Pons (tissue), 1 donor: ENCODE data around the gene TMEM181.
"Not testable (repeated sequence)": the region's sequence is repeated elsewhere in the genome, so short reads cannot be mapped to it uniquely, and the experiment has no call there.

ENCODE experiments used
- DNase-seq: peaks from one replicate; pipeline ENCODE4 v3.0.0-alpha.2; 2016; ENCODE audit warnings: low spot score

Gene TMEM181

DNA sequence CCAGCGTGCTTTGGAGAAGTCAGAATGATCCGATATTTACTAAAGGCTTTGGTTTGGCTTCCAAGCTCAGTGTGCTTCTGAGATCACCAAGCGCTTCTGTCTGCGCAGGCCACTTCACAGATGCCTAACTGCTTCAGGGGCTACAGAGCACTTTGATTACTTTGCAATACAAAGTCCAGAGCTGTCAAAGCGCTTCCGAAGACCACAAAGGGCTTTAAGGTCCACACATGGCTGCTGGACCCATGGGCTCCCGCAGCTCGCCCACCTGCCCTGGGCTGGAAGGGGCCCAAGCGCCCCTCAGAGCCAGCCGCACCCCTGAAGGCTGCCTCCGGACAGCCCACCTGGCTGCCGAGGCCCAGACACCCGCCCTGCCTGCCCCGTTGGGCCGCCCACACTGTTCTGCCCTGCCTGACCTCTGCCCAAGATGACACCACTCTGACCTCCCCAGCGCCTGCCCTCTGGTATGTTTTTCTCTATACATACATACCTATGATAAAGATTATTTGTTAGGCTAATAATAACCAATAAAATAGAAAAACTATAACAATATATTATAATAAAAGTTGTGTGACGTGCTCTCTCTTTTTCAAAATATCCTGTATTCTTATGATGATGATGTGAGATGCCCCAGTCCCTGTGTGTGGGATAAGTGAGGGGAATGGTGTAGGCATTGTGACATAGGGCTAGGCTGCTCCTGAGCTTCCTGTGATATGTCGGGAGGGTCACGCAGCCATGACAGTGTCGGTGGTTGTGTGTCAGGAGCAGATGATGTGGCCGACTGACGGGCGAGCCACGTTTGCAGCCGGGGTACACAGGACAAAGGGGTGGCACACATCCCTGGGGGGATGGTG, 62.0 kb downstream of the TMEM181 start:
- DNase-seq, result no peak

DNA sequence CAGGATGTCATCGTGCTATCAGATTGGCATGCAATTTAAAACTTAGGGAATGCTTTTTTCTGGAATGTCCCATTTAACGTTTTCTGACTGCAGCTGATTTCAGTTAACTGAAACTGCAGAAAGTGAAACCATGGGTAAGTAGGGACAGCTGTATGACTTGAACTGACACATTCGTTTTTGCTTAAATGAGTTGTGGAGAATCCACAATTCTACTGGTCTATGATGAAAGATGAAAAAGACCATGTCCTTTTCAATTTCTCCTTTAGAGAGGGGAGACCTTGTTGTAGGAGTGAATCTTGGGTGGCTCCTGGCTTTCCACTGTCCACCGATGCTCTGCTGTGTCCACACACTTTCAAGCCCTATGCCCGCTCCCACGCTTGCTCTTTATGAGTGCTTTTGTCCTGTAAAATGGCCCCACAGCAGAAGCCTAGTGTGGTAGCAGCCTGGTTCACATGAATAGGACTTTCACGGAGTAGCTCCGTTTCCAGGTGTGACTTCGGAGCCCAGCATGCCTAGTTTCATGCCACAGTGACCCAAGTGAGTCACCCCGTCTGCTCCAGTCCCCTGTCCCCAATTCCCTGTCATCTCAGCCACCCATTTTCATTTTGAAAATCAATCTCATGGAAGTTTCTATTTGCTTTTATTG, 62.8 kb downstream of the TMEM181 start:
- DNase-seq, result no peak

- DNase-seq, result no peak
Observed at GRCh38 chr6:158624684-158625682, 65.1 kb downstream of the TMEM181 start.

DNA sequence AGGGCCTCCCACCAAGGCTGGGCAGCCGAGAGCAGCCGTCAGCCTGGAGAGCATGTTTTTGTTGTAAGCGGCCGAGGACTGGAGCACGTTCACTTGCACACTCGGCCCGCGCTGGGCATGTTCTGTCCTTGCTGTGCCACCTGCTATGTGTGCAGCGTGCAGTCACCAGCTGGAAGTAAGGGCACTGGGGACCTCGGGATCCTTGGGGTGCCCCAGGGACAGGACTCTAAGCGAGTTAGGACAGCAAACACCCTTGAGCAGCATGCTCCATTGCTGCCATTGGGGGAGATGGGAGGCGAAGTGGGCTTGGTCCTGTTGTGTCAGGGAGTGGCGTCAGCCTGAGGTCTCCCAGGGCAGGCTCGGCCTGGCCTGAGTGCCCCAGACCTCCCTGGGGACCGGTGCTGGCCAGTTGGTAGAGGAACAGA, 66.0 kb downstream of the TMEM181 start:
- no peak for DNase-seq

DNA sequence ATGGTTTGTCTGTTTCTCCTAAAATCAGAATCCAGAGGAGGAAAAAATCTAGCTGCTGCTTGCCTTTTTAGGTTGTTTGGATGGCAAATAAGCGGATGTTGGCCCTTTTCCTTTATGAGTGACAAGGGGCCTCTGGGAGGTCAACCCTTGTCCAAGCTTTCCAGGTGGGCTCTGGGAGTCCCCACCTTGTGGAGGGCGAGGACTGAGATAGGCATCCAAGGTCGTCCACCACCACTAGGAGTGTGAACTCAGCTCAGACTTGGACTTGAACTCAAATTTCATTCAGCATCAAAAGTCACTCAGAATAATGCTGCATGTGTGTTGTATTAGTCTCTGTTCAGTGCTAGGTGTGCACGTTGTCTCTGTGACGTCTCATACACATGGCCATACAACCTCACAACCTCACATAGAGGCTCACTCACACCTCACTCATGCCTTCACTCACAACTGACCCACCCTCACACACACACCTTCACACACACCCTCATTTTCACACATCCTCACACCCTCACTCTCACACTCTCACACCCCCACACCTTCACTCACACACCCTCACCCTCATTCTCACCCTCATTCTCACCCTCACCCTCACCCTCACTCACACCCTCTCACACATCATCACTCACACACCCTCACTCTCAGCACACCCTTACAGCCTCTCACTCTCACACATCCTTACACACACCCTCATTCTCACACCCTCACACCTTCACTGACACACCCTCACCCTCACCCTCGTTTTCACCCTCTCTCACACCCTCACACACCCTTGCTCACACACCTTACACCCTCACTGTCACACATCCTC, 66.7 kb downstream of the TMEM181 start:
- no peak for DNase-seq

DNA sequence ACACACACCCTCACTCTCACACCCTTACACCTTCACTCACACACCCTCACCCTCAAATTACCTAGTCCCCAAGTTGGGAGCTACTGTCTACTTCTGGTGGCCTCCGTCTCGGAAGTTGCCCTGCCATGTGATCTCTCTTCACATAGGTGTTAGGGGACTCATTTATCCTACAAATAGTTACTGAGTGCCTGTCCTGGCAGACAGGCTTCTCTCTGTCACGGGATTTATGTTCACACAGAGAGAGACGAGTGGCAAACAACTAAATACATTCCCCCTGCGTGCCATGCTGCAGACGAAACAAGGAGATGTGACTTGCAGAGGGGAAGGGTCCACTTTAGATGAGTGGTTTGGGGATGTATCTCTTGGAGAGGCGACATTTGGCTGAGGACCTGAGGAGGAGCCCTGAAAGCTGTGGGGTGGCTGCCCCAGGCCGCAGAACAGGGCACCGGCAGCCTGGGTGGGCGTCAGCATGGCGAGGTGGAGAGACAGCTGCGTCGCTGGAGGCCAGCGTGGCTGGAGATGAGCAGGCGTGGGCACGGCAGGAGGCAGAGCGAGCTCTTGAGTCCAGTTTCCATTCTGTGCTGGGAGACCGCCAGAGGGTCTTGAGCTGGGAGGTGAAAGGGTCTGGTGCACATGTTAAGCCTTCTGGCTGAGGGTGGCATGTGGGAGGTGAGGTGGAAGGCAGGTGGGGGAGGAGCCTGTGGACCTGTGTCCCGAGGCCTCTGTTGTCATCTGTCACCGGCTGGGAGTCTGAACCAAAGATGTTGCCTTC, 67.5 kb downstream of the TMEM181 start:
- DNase-seq, result no peak

DNA sequence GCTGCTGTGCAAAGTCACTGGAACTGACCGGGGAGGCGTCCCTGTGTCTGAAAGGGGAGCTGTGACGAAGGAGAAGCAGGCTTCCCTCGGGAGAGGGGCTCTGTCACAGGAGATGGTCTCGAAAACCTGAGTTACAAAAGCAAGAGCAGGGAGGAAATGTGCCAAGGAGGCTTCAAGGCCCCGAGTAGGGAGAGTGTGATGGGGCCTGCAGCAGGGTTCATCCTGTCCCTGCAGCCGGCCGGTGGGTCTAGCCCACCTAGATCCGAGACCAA, 68.0 kb downstream of the TMEM181 start:
- DNase-seq, result no peak

DNA sequence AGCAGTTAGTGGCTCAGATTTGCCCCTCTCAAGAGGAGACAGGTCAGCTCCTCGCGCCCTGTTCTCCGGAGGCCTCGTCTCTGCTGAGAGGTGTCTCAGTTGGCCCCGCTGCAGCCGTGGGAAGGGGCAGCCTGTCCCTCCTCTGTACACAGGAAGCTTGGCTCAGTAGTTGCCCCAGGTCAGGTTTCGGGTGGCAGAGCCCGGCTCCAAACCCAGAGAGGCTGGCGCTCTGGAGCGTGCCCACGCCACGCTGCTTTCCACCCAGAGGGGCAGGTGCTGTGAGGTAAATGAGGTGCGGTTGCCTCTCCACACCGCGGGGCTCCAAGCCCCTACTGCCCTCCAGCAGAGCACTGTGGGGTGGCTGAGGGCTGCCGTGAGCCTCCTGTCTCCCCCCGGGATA, 68.7 kb downstream of the TMEM181 start:
- no peak for DNase-seq

DNA sequence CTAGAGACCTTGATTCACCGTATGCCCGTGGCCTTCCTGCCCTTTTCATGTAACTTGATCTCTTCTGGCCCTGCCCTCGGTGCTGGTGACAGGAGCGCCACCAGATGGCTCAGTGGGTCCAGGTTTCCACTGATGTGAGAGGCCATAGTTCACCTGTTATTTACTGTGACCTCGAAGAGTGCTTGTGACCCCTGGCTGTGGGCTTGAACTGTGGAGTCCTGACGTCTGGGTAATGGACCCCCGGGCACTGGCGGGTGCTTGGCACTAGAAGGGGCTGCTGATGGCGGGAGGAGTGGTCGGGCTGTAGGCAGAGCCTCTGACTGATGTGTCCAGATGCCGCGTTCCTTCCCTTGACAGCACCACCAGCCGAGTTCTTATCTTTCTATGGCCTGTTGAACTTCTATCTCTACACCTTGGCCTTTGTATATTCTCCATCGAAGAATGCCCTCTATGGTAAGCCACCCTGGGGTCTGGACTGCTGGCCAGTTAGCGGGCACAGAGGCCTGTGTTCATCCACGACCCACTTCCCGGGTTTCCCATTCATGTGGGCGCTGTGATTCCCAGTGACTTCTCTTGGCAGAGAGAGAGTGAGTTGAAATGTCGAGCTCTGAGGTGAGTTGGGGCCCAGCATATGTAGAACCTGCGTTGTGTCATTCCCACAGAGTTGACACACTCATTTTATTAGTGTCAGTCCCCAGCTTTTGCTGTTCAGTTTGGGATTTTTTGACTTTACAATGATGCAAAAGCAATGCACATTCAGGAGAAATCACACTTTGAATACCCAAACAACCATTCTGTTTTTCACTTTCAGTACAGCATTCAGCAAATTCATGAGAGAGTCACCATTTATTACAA, 69.7 kb downstream of the TMEM181 start:
- no peak for DNase-seq

- DNase-seq, result no peak
Observed at GRCh38 chr6:158630938-158631616, 71.2 kb downstream of the TMEM181 start.

DNA sequence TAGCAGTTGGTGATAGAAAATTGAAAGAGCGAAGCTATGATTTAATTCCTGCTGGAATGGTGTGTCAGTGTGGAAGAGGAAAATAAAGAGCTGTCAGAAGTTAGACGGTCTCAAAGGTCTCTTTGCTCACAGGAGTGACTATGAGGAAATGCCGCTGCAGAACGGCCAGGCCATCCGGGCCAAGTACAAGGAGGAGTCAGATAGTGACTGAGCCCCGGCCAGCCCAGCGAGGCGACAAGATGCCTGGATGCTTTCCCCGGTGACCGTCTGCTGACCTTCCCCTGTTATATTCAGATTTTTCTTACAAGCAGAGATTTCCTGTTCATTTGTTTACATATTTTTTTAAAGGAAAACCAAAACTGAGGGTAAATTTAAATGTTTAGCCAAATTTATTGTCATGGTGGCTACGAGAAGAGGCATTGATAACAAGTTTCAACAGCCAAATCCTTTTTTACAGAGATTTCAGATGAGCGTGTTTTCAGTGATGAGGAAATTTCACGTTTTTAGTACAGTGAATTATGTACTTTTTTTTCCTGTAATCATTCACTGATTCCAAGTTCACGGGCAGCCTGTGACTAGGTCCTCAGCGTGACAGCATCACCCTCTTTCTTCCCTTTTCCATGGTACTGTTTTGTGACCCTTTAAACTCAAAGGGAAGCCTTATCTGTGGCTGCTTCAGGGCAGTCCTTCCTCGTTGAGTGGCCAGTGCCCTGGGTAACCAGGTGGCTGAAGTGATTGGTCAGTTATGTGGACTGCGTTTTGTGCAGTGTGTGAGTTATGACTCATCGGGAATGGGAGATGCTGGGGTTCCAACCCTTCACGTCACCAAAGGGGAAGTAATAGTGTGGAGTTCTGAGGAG, 72.0 kb downstream of the TMEM181 start:
- DNase-seq, result no peak

- not testable (repeated sequence) for DNase-seq
Observed at GRCh38 chr6:158632538-158633119, 72.7 kb downstream of the TMEM181 start.

DNA sequence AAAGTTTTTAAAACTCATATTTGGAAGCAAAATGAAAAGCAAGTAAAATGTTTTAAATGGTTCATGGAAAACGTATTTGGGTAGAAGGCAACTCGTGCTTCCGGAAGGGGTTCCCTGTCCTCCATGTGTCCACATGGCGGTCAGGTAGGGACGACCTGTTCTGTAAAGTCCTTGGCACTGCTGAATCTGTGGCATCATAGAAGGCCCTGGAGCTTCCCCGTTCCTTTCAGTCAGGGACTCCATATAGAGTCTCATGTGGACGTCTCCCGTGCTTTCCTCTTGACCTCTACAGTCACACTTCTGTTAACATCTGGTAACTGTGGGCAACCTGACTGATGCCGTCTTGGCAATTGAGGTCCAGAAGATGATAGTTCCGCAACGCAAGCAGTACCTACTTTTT, 73.2 kb downstream of the TMEM181 start:
- DNase-seq, result no peak

- no peak for DNase-seq
Observed at GRCh38 chr6:158634695-158635426, 75.0 kb downstream of the TMEM181 start.

DNA sequence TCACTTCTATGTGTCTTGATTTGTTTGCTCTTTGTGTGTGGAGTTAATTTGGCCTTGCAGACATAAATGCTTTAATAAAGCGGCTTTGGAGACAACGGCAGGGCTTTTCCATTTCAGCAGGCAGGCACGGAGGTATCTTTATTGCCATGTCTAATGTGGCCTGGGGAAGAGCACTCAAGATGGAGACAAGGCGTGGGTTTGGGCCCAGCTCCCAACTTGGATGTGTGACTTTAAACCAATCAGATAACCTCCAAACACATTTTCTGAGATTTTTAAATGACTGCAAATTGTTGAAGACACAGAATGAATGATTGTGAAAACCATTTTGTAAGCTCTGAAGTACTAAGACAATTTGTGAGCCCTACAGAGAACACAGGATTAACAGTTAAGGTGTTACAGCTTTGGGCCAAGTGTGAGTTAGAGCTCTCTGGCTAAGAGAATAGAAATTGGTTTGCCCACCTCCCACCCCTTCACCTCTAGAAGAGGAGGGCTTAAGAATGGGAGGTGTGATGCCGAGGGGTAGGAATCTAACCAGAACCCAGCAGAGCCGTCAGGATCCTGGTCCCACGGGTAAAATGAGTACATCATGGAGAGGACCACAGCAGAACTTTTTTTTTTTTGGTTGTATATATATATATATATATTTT, 75.7 kb downstream of the TMEM181 start:
- DNase-seq, result no peak

DNA sequence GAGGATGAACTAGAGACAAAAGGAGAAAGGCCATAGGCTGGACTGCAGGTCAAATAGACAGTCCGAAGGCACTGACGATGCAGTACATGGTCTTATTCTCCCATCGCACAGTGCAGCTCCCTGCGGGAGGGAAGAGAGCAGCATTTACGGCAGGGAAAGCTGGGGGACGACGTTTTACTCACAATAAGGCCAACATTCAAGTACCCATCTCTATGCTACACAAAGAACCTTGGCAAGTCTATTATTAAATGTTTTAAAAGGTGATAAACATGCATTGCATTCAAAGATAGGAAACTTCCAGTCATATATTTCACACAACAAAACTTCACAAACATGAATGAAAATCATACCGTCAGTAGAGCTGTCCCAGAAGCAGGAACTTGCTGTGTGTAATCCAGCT, 76.9 kb downstream of the TMEM181 start:
- no peak for DNase-seq

DNA sequence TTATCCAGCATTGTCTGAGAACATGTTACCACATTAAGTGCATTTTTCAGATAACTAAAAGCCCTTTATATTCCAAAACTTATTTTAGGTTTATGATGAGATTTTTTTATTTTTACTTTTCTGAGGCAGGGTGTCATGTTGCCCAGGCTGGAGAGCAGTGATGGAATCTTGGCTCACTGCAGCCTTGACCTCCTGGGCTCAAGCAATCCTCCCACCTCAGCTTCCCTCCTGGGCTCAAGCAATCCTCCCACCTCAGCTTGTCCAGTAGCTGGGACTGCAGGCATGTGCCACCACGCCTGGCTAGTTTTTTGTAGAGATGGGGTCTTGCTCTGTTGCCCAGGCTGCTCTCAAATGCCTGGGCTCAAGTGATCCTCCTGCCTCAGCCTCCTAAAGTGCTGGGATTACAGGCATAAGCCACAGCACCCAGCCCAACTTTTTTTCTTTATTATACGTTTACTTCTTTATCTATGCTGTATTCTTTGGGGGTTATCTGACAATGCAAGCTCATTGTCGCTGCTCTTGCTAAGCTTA, 78.5 kb downstream of the TMEM181 start:
- no peak for DNase-seq
